ENCODE data around the gene MTA1.

- TF ChIP-seq CTCF (IDR thresholded peaks at IDR 0.05; ENCODE audit: low read length) (no peak), EZH2phosphoT487 (IDR thresholded peaks at IDR 0.05; ENCODE audit: low read length) (no peak), EZH2 (optimal IDR thresholded peaks at IDR 0.05; ENCODE audit: low read depth, low read length) (no peak)
Observed at GRCh38 chr14:105386581-105387529, 32.8 kb upstream of the MTA1 start.

Data from MM.1S (cell line).